ENCODE data around the gene CXCR2.

Gene CXCR2

DNA sequence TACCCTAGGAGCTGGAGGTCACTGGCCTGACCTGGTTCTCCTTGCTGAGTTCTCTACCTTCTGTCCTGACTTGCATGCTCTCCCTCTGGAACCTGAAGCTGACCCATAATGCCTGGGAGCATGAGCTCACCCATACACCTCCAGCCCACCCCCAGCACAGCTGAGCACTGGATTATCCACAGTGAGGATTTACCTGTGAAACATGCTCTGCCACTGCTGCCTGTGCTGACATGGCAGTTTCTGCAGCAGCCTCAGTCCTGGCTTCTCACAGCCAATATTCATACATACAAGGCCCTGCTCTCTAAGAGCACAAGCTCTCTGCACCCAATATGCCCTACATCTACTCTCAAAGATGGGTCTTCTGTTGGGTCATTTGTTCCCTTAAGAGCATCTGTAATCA lies 5.0 kb downstream of the CXCR2 start:
- TF ChIP-seq, protein P1, sequence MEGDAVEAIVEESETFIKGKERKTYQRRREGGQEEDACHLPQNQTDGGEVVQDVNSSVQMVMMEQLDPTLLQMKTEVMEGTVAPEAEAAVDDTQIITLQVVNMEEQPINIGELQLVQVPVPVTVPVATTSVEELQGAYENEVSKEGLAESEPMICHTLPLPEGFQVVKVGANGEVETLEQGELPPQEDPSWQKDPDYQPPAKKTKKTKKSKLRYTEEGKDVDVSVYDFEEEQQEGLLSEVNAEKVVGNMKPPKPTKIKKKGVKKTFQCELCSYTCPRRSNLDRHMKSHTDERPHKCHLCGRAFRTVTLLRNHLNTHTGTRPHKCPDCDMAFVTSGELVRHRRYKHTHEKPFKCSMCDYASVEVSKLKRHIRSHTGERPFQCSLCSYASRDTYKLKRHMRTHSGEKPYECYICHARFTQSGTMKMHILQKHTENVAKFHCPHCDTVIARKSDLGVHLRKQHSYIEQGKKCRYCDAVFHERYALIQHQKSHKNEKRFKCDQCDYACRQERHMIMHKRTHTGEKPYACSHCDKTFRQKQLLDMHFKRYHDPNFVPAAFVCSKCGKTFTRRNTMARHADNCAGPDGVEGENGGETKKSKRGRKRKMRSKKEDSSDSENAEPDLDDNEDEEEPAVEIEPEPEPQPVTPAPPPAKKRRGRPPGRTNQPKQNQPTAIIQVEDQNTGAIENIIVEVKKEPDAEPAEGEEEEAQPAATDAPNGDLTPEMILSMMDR (IDR thresholded peaks at IDR 0.05; ENCODE audit: low read depth, low read length), result no peak
- no peak for DNase-seq (ENCODE audit: low read depth in 2 of 2)
- no peak overlapping the region for H3K4me3 ChIP-seq (replicated peaks in 1 of 2; ENCODE audit: low read depth in 2 of 2, low read length in 2 of 2)

DNA sequence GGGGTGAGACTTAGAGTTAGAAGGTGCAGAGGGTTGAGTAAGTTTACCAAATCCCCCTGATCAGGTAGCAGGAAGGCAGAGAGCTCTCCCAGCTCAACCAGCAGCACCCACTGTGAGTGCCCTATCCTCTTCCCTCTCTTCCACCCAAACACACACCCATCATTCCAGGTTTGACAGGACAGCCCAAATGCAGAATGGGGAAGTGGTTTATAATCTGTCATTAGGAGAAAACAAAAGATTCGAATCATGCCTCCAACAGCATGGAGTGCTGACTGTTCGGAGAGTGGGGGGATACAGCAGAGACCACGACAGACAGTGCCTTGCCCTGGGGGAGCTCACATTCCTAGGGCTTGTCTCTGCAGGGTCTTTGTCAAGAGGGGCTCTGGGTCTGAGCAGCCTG lies 11.7 kb downstream of the CXCR2 start:
- no peak overlapping the region for H3K4me3 ChIP-seq (replicated peaks in 1 of 2; ENCODE audit: low read depth in 2 of 2, low read length in 2 of 2)

GRCh38 chr2:218138047-218138446 lies 12.2 kb downstream of the CXCR2 start:
- H3K4me3 ChIP-seq (replicated peaks in 1 of 2; ENCODE audit: low read depth in 2 of 2, low read length in 2 of 2), result no peak overlapping the region
- DNase-seq (ENCODE audit: low read depth in 2 of 2), result no peak
- TF ChIP-seq, protein P1 (IDR thresholded peaks at IDR 0.05; ENCODE audit: low read depth, low read length), result no peak

More for the DNA sequence above, 11.7 kb downstream of the CXCR2 start:
- TF ChIP-seq, protein P1 (IDR thresholded peaks at IDR 0.05; ENCODE audit: low read depth, low read length), result no peak
- DNase-seq (ENCODE audit: low read depth in 2 of 2), result no peak

DNA sequence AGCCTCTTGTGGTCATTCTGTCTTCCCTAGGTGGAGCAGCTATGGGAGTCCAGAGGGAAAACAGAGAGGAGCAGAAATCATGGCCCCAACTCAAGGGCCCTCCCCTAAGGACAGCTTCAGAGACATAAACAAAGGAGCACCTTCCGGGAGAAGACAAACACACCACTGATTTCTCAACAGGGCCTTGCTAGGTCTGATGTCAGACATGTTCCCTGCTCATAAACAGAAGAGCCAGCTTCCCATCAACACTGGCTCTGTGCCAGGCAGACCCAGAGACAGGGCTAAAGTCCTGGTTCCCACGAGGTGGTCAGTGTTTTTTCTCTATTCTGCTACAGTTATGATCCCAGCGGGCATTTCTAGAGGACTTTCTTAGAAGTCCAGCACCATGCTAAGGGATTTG lies 19.3 kb downstream of the CXCR2 start:
- no peak overlapping the region for H3K4me3 ChIP-seq (replicated peaks in 1 of 2; ENCODE audit: low read depth in 2 of 2, low read length in 2 of 2)
- TF ChIP-seq, protein P1 (IDR thresholded peaks at IDR 0.05; ENCODE audit: low read depth, low read length), result no peak
- DNase-seq (ENCODE audit: low read depth in 2 of 2), result peak; percentile 8 to 27

GRCh38 chr2:218146056-218146455 lies 20.2 kb downstream of the CXCR2 start:
- no peak for DNase-seq (ENCODE audit: low read depth in 2 of 2)
- TF ChIP-seq, protein P1 (IDR thresholded peaks at IDR 0.05; ENCODE audit: low read depth, low read length), result no peak
- H3K4me3 ChIP-seq (replicated peaks in 1 of 2; ENCODE audit: low read depth in 2 of 2, low read length in 2 of 2), result no peak overlapping the region

DNA sequence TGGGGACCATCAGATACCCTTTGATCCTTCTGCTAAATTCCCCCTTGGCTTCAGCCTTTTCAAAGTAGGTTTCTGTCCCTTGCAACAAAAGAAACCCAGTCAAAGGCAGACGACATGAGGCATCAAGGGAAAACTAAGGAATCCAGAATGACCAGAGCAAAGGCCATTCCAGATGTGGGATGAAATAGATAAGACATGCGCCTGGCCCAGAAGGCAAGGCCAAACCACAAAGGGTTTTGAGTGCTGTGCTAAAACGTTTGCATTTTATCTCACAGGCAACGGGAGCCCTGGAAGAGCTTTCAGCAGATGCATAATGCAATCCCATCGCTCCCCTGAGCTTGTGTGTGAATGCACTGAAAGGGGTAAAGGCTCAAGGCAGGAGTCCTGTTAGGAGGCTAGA lies 23.3 kb downstream of the CXCR2 start:
- TF ChIP-seq, protein P1 (IDR thresholded peaks at IDR 0.05; ENCODE audit: low read depth, low read length), result no peak
- H3K4me3 ChIP-seq (replicated peaks in 1 of 2; ENCODE audit: low read depth in 2 of 2, low read length in 2 of 2), result no peak overlapping the region
- no peak for DNase-seq (ENCODE audit: low read depth in 2 of 2)

GRCh38 chr2:218149848-218150440 lies 24.1 kb downstream of the CXCR2 start:
- DNase-seq (ENCODE audit: low read depth in 2 of 2), result no peak
- no peak overlapping the region for H3K4me3 ChIP-seq (replicated peaks in 1 of 2; ENCODE audit: low read depth in 2 of 2, low read length in 2 of 2)
- TF ChIP-seq, protein P1 (IDR thresholded peaks at IDR 0.05; ENCODE audit: low read depth, low read length), result no peak

Measured in cardiac fibroblast (primary cell).